ENCODE measurements around the gene PGGHG. TPM values are rescaled to one million over a fixed set of nuclear protein-coding genes. Genes with fewer than 3 reads are reported as not detected.
"Not testable (repeated sequence)": the region's sequence is repeated elsewhere in the genome, so short reads cannot be mapped to it uniquely, and the experiment has no call there.

The PGGHG gene
- polyA plus RNA-seq, 1 donor from 2014 or later, result 2.1 TPM

DNA sequence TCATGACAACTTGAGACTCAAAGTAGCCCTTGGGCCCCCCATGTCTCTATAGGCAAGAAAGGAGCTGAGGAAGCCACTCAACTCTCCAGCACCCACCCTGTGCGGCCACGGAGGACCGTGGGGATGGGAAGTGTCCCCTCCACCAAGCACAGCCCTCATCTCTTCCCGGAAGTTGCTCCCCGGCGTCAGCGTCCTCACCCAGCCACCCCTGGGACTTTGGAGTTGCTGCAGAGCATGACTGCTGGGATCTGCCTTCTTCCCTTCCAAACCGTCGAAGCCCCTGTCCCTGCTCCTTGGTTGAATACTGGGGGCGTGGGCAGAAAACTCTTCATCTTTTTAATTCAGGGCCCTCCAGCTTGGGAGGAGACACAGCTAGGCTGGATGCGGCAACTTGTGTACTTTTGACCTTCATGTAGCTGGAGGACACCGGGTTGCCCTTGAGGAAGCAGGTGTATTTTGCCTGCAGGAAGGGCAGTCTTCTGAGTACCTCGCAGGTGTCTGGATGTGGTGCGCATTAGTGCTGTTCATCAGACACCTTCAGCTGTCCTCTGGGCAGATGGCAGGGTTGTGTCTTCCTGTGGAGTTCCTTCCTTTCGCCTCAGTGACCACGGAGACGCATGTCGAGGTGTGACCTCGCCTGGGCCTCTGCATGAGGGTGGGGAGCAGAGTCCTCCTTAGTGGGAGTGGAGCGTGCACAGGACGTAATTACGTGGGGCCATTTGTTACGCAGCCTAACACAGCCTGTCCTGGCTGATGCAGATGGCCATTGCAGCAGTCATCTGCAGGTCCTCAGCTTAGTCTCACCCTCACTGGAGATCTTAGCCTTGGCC is 43.9 kb downstream of the PGGHG start:
- no peaks in the 10 kb centered on the region for H3K79me2 ChIP-seq (replicated peaks; ENCODE audit: insufficient read depth, low read length)
- no peak overlapping the region for H3K4me3 ChIP-seq (ENCODE audit: low read length)
- TF ChIP-seq, protein P1, sequence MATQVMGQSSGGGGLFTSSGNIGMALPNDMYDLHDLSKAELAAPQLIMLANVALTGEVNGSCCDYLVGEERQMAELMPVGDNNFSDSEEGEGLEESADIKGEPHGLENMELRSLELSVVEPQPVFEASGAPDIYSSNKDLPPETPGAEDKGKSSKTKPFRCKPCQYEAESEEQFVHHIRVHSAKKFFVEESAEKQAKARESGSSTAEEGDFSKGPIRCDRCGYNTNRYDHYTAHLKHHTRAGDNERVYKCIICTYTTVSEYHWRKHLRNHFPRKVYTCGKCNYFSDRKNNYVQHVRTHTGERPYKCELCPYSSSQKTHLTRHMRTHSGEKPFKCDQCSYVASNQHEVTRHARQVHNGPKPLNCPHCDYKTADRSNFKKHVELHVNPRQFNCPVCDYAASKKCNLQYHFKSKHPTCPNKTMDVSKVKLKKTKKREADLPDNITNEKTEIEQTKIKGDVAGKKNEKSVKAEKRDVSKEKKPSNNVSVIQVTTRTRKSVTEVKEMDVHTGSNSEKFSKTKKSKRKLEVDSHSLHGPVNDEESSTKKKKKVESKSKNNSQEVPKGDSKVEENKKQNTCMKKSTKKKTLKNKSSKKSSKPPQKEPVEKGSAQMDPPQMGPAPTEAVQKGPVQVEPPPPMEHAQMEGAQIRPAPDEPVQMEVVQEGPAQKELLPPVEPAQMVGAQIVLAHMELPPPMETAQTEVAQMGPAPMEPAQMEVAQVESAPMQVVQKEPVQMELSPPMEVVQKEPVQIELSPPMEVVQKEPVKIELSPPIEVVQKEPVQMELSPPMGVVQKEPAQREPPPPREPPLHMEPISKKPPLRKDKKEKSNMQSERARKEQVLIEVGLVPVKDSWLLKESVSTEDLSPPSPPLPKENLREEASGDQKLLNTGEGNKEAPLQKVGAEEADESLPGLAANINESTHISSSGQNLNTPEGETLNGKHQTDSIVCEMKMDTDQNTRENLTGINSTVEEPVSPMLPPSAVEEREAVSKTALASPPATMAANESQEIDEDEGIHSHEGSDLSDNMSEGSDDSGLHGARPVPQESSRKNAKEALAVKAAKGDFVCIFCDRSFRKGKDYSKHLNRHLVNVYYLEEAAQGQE (IDR thresholded peaks at IDR 0.05; ENCODE audit: borderline replicate concordance), result no peak
- TF ChIP-seq SMC3 (conservative IDR thresholded peaks at IDR 0.05; ENCODE audit: poor library complexity), result no peak
- TF ChIP-seq EP300 (conservative IDR thresholded peaks at IDR 0.05; ENCODE audit: poor library complexity, severe bottlenecking), result no peak
- H2AFZ ChIP-seq (ENCODE audit: low read depth, low read length), result no peak overlapping the region
- H3F3A ChIP-seq (ENCODE audit: insufficient read depth, low read length, poor library complexity, severe bottlenecking), result no peaks in the 10 kb centered on the region
- H3K27ac ChIP-seq (ENCODE audit: low read length), result no peak overlapping the region
- H3K9me3 ChIP-seq (ENCODE audit: low read length), result no peaks in the 10 kb centered on the region
- H3K9ac ChIP-seq (ENCODE audit: low read length), result no peak overlapping the region
- no peaks in the 10 kb centered on the region for H3K9me2 ChIP-seq (ENCODE audit: insufficient read depth, low read length)
- no peaks in the 10 kb centered on the region for H4K20me1 ChIP-seq (ENCODE audit: insufficient read depth)
- H3K27me3 ChIP-seq (ENCODE audit: insufficient read depth, low read depth, low read length), result no peaks in the 10 kb centered on the region
- no peak overlapping the region for H3K4me2 ChIP-seq (ENCODE audit: low read length)
- no peaks in the 10 kb centered on the region for H3K36me3 ChIP-seq (ENCODE audit: insufficient read depth, low read length)

DNA sequence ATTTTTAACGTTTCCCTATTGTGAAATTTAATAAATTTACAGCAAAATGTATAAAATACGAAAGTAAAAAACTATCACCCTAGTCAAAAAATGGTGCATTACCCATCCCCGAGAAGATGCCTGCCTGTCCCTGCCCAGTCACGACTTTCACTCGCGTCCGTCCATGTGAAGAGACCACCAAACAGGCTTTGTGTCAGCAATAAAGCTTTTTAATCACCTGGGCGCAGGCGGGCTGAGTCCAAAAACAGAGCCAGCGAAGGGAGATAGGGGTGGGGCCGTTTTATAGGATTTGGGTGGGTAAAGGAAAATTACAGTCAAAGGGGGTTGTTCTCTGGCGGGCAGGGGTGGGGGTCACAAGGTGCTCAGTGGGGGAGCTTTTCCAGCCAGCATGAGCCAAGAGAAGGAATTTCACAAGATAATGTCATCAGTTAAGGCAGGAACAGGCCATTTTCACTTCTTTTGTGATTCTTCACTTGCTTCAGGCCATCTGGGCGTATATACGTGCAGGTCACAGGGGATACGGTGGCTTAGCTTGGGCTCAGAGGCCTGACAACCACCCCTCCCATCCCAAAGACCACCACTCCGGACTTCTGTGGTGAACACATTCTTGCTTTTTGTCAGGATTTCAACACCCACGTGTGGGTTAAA is 44.8 kb downstream of the PGGHG start:
- H3K9me3 ChIP-seq (ENCODE audit: low read length); H4K20me1 ChIP-seq (ENCODE audit: insufficient read depth); H3K27me3 ChIP-seq (ENCODE audit: insufficient read depth, low read depth, low read length); H3K4me2 ChIP-seq (ENCODE audit: low read length); H3K4me3 ChIP-seq (ENCODE audit: low read length); H3K36me3 ChIP-seq (ENCODE audit: insufficient read depth, low read length); H3K79me2 ChIP-seq (replicated peaks; ENCODE audit: insufficient read depth, low read length); H3F3A ChIP-seq (ENCODE audit: insufficient read depth, low read length, poor library complexity, severe bottlenecking); H2AFZ ChIP-seq (ENCODE audit: low read depth, low read length); H3K9ac ChIP-seq (ENCODE audit: low read length); H3K27ac ChIP-seq (ENCODE audit: low read length); H3K9me2 ChIP-seq (ENCODE audit: insufficient read depth, low read length): not testable (repeated sequence)

GRCh38 chr11:334264-334994 is 45.5 kb downstream of the PGGHG start:
- Histone ChIP-seq H3F3A (ENCODE audit: insufficient read depth, low read length, poor library complexity, severe bottlenecking) (no peaks in the 10 kb centered on the region), H3K27me3 (ENCODE audit: insufficient read depth, low read depth, low read length) (no peaks in the 10 kb centered on the region), H3K9me2 (ENCODE audit: insufficient read depth, low read length) (no peaks in the 10 kb centered on the region), H3K9me3 (ENCODE audit: low read length) (no peaks in the 10 kb centered on the region), H4K20me1 (ENCODE audit: insufficient read depth) (no peaks in the 10 kb centered on the region), H3K36me3 (ENCODE audit: insufficient read depth, low read length) (no peaks in the 10 kb centered on the region), H3K9ac (ENCODE audit: low read length) (no peak overlapping the region), H3K79me2 (replicated peaks; ENCODE audit: insufficient read depth, low read length) (no peaks in the 10 kb centered on the region), H3K4me3 (ENCODE audit: low read length) (no peak overlapping the region), H2AFZ (ENCODE audit: low read depth, low read length) (no peak overlapping the region), H3K27ac (ENCODE audit: low read length) (no peak overlapping the region), H3K4me2 (ENCODE audit: low read length) (no peak overlapping the region)
- TF ChIP-seq TAF1 (IDR thresholded peaks at IDR 0.05; ENCODE audit: low read depth) (no peak), EZH2 (IDR thresholded peaks at IDR 0.05; ENCODE audit: borderline replicate concordance, insufficient read depth, low read length, poor library complexity, severe bottlenecking) (no peak), CTCF (IDR thresholded peaks at IDR 0.05; ENCODE audit: poor library complexity, severe bottlenecking) (no peak), MXI1 (conservative IDR thresholded peaks at IDR 0.05; ENCODE audit: poor library complexity, severe bottlenecking) (no peak), POLR2AphosphoS5 (IDR thresholded peaks at IDR 0.05) (no peak), EP300 (conservative IDR thresholded peaks at IDR 0.05; ENCODE audit: poor library complexity, severe bottlenecking) (no peak), SMC3 (conservative IDR thresholded peaks at IDR 0.05; ENCODE audit: poor library complexity) (no peak), RAD21 (conservative IDR thresholded peaks at IDR 0.05) (no peak)
- TF ChIP-seq, protein P1 (IDR thresholded peaks at IDR 0.05; ENCODE audit: borderline replicate concordance), result no peak

All from neural cell (in vitro differentiated cells).